Suppressor macrophage (primary cell): ENCODE data around the gene CCM2.

Experiments
- DNase-seq, 4 experiments: peaks; one replicate each; pipeline ENCODE4 v3.0.0-alpha.2; 2020 to 2022

The CCM2 gene

DNA sequence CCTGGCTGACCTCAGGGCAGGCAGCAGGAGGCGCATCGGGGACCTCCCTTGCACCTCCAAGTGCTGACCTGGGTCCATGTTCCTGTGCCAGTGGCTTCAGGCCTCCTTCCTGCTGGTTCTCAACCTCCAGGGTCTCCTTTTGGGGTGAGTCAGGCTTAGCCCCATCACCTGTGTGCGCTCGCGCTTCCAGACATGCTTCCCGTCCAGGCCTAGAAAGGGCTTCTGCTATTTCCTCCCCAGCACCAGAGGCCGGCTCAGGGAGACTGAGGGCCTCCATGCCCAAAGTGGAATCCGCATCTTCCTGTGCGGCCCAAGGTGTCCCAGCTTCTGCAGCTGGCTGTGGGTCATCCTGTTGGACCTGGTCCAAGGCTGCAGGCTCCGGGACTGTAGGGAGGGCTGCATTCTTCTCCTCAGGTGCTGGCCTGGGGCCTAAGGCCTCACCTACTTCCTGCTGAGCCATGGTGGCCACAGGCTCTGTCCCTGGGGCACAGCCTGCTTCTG, 82.9 kb downstream of the CCM2 start:
- no peak for DNase-seq

DNA sequence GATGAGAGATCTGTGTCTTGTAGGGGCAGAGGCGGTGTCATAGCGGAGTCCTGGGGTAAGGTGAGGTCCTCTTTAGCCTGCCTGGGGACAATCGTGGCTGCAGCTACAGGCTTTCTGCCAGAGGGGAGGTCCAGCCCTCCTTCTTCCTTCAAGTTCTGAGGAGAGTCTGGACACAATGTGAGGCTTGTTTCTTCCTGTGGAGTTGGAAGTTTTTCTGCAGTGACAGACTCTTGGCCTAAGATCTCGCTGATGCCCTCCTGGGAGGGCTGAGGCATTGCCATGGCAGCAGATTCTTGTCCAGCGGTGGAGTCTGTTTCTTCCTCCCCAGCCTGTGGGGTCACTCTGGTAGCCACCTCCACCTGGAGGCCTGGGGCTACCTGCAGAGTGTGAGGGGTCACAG, 84.3 kb downstream of the CCM2 start:
- no peak for DNase-seq

DNA sequence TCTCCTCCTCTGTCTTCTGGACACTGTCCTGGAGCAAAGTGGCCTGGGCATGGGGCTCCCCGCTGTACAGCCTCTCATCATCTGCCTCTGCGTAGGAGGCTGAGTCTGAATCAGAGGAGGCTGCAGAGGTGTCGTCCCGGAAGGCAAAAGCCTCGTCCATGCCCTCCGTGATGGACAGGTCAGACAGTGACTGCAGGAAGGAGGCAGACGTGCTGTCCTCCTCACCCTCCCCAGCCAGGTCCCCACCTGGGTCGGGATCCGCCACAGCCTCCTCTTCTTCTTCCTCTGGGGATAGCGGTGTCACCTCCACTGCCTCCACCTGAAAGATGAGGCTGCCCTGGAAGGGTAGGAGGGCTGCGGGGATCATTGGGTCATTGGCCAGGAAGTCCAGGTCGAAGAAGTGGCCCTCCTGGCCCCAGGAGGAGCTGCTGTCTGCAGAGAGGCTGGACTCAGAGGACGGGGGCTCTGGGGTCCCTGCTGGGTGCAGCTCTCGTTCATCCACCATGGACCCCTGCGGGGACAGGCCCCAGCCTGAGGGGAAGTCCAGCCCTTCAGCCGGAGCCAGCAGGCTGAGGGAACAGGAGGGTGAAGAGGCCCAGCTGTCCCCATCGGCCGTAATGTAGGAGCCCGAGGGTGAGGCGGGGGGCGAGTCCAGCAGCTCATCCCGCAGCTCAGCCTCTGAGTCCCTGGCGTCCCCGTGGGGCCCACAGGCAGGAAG, 85.1 kb downstream of the CCM2 start:
- DNase-seq, result no peak

DNA sequence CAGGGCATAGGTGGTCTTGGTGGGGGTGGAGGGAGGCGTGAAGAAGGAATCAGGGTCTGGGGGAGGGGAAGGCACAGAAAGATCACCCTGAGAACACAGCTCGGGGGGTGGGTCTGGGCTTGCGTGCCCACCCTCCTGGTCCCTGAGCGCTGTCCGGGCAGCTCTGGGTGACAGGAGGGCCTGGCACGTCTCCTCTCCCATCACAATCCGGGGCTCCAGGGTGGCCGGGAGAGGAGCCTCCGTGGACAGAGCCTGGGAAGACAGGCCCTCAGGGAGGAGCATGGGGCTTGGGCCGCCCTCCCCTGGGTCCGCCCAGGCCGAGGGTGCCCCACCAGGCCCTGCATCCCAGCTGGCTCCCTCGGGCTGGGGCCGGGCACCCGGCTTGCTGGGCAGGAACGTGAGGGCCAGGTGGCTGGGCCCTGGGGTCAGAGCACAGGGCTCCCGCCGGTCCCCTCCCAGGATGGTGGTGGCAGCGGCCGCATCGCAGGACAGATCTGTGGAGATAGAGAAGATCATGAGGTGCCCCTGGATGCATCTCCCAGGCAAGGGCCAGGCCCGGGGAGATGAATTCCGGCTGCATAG, 85.7 kb downstream of the CCM2 start:
- no peak for DNase-seq

DNA sequence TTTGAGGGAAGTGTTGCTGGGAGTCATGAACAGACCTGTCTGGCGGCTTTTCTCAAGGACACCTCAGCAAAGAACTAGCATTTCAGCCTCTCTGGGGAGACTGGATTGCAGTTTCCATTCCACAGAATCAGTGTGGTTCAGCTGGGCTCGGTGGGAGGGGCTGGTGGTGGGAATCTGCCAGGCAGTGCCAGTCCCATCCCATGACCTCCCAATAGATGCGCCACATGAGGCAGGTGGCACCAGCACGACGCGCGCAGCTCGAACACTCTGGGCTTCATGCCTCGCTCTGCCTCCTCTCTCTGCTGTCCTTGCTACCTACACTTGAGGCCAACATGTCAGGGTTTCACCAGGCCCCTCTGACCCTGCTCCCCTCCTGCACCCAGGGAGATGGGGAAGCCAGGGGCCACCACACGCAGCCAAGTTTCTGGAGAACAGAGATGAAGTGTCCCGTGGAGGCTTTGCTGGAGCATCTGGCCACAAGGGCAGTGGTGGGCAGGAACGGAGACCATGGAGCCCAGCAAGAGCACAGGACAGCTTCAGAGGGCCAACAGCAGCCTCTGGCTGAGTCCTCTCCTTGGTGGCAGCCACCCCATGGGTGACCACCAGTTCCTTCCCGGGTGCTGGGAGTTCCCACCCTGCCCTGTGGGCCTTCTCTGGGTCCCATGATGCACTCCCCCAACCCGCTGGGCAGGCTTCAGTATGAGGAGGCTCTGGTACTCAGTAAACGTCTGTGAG, 86.5 kb downstream of the CCM2 start:
- no peak for DNase-seq

DNA sequence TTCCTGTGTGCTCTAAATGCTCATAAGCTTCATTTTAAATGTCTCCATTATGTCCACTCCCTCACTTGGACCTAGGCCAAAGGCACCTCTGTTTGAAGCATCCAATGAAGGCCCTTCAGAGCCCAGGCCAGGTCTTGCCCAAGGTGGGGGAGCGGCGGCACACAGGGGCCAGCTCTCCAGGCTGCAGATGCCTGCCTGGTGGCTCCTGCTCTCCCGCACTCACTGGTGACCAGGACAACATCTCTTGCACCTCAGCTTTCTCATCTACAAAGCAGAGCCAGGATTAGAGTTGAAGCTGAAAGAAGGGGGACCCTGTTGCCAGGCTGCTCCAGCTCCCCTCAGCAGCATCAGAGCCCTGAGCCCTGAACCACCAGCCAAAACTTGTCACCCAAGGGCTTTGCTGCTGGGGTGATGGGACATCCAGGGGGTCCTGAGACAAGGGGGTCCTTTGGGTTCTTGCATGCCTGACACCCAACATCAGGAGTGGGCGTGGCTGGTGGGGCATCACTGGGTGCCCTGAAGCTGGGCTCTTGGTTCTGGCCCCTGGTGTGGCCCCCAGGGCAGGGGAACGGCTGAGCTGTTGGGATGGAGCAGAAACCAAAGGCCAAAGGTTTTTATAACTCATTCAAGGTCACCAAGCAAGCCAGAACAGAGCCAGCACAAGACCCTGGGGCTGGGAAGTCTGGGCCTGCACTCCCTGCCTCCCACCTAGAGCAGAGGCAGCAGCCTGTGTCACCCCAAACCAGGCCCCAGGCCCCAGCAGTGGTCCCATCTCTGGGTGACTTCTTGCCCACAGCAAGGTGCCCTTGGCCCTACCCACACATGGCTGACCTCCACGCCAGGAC, 87.5 kb downstream of the CCM2 start:
- DNase-seq, result no peak

DNA sequence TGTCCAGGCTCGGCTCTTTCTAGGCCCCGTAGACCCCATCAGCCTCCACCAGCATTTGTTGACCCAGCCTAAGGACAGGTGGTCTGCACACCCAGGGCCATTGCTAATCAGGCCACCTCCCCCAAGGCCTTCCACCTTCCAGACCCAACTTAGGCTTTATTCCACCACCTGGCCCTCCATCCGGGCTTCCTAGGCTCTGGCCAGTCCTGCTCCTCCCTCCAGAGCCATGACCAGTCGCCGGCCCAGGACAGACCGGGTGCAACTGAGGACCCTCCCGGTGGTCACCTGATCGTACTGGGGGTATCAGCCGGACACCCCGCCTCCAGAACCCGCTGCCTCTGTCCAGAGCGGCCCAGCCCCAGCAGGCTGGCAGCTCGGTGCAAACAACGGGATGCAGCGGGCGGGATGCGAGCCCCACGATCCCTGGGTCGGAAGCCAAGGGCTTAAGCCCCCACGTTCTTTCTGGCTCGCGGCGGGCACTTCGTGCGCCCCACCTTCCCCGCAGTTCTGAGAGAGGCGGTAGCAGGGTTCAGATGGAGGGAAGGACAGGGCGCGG, 88.2 kb downstream of the CCM2 start:
- DNase-seq, result no peak

DNA sequence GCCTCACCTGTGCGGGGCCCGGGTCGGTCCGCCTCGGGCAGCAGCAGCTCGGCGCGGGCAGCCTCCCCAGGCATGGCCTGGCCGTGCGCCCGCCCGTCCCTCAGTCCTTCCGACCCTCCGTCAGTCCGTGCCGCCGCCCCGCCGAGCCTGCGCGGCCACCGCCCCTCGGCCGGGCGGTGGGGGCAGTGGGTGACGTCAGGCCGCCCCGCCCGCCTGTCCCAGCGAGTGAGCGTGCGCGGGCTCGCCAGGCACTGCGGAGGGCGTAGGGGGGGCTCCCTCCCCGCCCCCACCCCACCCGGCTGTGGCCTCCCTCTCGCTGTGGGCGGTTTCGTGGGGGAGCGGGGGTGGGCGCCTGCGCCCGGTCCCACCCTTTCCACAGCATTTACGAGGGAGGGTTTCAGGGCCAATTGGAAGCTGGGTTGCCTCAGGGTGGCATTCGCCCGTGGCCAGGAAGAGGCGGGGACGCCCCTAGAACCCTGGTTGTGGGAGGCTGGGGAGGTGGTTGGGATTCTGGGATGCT, 88.9 kb downstream of the CCM2 start, which contains the start of gene NACAD:
NACAD (minus strand) TSS at position 149 of the 520 bp plus-strand sequence; CDS start at position 74, 75 bp downstream.
- DNase-seq, result no peak

DNA sequence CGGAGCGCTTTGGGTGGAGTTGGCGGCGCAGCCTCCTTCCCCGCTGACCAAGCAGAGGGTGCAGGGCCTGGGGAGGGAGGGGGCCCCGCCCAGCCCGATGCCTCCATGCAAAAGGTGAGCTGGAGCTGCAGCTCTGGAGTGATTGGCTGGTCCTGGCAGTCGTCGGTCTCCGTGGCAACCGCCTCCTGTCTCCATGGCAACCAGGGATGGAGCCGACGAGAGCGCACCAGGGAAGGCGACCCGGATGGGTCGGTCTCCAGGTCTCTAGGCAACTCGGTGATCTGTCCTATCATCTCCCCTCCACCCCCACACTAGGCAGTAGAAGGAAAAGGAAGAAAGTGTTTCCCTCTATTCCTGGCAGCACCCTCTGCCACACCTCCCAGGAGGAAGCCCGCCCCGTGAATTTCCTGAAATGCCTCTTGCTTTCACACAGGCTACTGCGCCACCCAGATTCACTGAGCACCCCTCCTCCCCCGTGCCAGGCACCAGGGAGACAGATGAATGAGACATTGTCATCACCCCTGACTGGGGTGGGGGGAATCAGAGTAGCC, 89.4 kb downstream of the CCM2 start:
- DNase-seq, result peak; percentile 13 to 54 (median 30)

DNA sequence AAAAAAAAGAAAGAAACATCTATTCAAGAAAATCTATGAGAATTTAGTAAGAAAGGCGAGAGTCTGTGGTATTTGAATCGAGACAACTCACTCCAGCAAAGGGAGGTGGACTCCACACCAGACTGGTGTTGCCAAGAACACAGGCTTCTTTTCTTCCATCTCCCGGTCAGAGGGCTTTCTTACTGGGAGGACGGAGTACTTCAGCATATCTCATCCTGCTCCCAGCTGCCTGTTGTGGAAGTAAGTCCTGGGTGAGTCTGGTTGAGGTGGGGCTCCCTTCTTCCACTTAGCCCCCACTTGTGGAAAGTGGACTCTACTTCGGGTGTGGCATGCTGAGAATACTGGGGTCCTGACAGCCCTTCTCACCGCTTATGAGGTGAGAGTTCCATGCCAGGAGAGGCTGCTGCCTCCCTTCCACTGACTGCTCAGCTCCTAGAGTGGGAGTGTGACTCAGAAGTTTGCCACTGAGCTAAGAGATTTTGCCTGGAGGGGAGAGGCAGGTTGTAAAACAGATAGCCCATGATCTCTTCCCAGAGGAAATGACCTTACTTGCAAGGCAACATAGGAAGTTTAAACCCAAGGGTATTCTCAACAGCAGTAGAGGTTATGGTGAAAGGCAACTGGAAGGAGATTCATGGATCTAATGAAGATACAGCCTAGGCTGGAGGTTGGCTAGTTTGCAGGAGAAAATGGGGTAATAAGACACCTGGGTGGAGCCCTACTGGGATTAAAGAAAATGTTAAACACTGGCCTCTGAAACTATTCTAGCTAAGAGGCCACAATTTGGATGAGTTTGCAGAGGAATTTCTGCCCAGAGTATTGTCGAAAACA, 92.3 kb downstream of the CCM2 start:
- peak in 1 of 4 experiments; percentile 20 for DNase-seq

DNA sequence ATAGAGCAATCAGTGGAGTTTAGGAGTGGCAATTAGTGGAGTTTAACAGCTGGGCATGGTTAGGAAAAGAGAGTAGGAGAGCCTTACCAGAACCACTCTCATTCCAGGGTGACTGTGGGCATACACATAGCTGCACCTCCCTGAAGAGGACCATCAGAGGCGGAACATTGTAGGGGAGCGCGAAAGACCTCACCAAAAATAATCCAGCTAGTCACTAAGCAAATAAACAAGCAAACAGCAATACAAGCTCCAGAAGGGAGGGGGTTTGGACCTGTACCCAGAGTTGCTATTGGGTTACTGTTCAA, 92.9 kb downstream of the CCM2 start:
- no peak for DNase-seq

DNA sequence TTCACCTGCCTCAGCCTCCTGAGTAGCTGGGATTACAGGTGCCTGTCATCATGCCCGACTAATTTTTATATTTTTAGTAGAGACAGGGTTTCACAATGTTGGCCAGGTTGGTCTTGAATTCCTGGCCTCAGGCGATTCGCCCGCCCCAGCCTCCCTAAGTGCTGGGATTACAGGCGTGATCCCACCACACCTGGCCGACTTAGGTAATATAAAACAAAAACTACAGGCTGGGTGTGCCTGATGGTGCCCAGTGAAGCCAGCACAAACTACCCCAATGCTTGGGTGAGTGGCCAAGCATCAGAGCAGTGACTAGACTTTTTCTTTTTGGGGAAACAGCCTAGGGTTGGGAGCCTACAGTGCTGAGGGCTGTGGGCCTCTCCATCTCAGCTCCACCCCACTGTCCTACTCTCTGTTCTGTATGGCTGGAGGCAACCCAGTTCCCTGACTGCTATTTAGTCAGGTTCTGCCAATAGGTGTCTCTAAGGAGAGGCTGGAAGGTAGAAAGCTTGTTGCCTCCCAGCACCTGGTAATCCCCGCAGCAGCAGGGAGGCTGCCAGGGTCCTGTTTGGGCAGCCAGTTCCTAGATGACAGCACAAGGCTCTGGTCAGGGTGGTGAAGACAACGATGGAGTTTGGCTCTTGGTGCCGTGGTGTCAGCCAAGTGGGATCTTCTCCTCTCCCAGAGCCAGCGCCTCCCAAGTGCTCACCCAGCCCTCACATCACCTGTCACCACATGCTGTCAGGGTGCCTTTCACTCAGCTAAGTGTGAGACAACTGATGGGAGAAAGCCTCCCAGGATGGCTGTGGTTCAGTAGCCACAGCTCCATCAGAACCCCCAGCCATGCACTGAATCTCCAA, 99.2 kb downstream of the CCM2 start:
- no peak for DNase-seq

DNA sequence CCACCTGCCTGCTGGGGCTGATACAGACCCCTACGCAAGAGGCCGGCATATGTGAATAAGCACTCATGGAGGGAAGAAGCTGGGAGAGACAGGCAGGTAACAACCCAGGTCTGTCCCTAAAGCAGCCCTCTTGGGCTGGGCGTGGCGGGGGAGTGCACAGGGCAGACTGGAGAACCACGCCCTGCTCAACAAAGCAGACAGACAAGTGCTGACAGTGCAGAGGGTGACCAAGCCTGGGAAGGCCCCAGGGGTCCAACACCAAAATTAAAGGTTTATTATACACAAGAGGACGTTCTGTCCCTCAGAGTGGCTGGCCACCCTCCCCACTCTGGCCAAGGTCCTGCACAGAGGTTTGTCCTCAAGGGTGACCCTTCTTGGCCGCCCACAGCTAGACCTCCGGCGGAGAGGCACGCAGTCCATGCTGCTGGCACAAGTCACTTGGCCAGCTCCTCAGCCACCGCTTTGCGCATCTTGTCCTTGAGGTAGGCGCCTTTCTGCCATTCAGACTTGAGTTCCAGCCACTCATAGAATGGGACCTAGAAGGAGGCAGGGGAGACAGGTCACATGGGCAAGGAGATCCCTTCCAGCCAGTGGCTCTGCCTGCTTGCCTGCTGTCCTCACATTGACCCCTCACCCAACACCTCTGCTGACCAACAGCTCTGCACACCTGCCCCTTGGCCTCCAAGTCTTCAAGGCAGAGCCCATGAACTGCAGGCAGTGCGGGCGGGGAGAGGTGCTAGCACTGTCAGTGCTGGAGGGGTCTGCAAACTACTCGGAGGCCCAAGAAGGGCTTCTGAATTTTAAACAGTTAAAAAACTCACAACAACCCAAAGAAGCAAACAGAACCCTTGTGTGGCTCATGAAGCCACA, 100.1 kb downstream of the CCM2 start:
- DNase-seq, result no peak

DNA sequence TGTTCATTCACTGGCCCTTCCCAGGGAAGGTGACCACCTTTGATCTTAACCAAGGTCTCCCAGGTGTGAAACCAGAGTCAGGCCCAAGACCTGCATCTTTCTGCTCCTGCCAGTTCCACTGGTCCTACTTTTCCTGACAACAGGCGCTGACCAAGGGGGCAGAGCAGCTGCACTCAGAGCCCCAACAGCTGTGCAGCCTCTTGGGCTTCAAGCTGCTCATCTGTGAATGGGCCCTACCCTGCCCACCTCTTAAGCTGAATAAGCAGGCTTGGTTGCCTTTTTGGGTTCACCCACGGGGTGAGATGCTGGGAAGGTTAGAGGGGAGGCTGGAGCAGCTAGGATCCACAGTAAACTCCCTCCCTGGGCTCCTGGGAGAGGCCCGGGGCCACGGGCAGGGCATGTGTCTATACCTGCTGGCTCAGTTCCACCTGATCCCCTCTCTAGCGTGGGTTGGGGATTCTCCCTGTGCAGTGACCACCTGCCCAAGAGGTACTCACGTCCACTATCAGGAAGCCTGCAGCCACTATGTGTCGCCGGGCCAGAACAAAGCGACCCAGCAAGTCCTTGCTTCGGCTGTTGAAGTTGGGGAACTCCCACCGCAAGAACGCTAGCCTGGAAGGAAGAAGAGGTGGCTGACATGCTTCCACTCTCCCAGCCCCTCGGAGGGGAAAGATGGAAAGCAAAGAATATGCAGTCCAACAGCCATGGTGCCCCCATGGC, 100.9 kb downstream of the CCM2 start:
- no peak for DNase-seq

DNA sequence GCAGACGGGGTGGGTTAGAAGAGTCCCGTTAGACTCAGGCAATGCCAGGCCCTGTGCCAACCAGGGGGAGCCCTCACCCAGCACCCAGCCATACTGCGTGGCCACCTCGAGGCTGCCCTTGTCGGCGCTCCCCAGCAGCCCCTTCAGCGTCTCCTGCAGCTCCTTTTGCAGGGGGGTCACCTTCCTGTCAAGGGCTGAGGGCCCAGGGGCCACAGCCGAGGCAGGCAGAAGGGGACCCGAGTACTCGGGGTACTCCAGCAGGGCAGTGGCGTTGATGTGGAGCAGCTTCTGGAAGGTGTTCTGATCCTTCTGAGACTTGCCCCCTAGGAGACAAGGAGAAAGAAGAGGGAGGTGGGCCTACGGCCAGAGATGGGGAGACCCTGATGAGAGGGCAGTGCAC, 101.7 kb downstream of the CCM2 start:
- no peak for DNase-seq

DNA sequence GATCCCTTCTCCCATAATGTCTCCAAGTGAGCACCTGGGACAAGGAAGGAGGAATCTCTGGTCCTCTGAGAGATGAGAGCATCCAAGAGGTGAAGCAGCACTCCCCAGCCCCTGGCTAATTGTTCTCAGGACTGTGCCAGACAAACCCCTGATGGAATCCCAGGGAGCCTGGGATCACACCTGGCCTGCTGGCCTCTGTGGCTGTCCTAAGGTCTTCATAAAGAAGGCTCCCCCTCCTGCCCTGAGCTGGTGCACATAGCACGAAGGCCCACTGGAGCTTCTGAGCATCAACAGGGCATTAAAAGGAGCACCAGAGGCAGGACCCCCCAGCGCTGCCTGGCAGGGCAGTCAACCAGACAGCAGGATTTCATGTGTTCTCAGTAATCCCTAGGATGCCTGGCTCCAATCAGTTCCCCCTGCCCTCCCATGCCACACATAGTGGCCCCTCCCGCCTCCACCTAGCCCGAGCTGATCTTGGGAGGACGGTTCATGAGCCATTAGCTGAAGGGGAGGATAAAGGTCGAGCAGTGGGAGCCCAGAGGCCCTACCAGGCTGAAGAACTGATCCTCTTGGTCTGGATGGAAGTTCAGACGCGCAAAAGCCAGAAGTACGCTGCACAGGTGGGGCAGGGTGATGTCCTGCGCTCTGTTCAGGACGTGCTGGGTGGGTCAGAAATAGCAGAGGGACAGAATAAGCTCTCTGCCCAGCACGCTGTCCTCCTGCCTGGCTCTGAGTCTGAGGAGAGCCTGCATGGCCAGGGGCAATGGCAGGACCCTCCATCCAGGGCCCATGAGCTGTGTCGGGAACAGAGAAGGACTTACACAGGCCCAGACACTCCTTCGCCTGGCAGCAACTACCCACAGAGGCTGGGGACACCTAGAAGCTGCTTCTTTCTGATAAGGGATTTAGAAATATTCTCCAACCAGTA, 103.0 kb downstream of the CCM2 start:
- no peak for DNase-seq
